Peyer's patch (tissue), 4 donors: ENCODE measurements around the gene TGFB1. TPM values are rescaled to one million over a fixed set of nuclear protein-coding genes. Genes with fewer than 3 reads are reported as not detected.

Experiments
- DNase-seq, 3 donors: peaks; one replicate each; pipeline ENCODE4 v3.0.0-alpha.2; 2017 to 2019
- H3K27ac ChIP-seq, 4 donors: fragments of 200-600 bp; sonication (generic); one replicate each; pipeline ENCODE4 v1.5.1; 2016 to 2019
- H3K27me3 ChIP-seq, 2 donors: fragments of 200-600 bp; sonication (generic); one replicate each; pipeline ENCODE4 v1.5.1; 2019
- H3K36me3 ChIP-seq, 3 donors: fragments of 200-600 bp; sonication (generic); one replicate each; pipeline ENCODE4 v1.5.1; 2016 to 2019
- H3K4me1 ChIP-seq, 4 donors: fragments of 200-600 bp; sonication (generic); one replicate each; pipeline ENCODE4 v1.5.1; 2016 to 2019
- H3K4me3 ChIP-seq, 4 donors: fragments of 200-600 bp; sonication (generic); 1 replicate in 3 of 4; 2 replicates in 1 of 4; pipeline ENCODE4 v1.5.1; 2016 to 2019; ENCODE audit warnings: mild to moderate bottlenecking in 1 of 4
- H3K9me3 ChIP-seq, 4 donors: fragments of 200-600 bp; sonication (generic); one replicate each; pipeline ENCODE4 v1.5.1; 2016 to 2019; ENCODE audit warnings: mild to moderate bottlenecking in 1 of 4
- POLR2A ChIP-seq, 2 donors: fragments of 450-650 bp; IDR thresholded peaks; one replicate each; pipeline ENCODE4 v1.5.1; 2017; ENCODE audit warnings: antibody characterized with exemption in 2 of 2, mild to moderate bottlenecking in 2 of 2, moderate library complexity in 2 of 2
- total RNA-seq, 4 donors: library from RNA; depleted of rRNA; stranded (reverse); fragments of >200 nt; gene quantifications; one replicate each; pipeline ENCODE4 v1.1.0, GENCODE V29; 2016
- TF ChIP-seq, protein P1 (sequence below), 6 experiments: fragments of 450-650 bp in 4 of 6; fragments of 200-600 bp in 2 of 6; sonication (generic) in 1 of 6; IDR thresholded peaks; one replicate each; pipeline ENCODE4 v1.5.1; 2017 to 2019; ENCODE audit warnings: antibody characterized with exemption in 6 of 6, mild to moderate bottlenecking in 3 of 6, moderate library complexity in 1 of 6

Gene TGFB1
- 10 to 100 TPM in 3 of 4 donors, 1 to 10 TPM in 1; 6.8 to 80.9 (median 22.9) TPM for total RNA-seq

DNA sequence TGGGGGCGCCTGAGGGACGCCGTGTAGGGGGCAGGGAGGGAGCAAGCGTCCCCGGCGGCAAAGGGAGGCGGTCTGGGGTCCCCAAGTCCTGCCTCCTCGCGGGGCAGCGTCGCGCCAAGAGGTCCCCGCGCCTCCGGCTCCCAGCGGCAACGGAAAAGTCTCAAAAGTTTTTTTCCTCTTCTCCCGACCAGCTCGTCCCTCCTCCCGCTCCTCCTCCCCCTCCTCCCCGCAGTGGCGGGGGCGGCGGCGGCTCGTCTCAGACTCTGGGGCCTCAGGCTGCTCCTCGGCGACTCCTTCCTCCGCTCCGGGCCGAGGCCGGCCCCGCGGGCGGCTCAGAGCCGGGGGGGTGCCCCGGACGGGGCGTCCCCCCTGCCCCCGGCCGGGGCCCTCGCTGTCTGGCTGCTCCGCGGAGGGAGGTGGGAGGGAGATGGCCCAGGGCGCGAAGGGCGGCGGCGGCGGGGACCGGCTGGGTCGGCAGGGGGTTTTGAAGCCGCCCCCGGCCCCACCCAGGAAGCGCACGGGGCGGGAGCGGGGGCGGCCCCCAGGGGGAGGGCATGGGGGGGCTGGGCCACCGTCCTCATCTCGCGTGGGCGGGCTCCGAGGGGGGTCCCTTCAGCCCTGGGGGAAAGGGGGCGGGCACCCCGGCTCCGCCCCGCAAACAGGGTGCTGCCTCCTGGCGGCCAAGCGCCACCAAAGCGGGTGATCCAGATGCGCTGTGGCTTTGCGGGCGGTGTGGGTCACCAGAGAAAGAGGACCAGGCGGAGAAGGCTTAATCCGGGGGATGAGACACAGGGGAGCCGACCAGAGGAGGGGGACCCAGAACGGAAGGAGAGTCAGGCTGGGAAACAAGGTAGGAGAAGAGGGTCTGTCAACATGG, at the start of gene TGFB1:
TGFB1 (minus strand) TSS at position 457 of the 877 bp plus-strand sequence. CDS start 878 bp downstream, outside the sequence.
- no peaks in the 10 kb centered on the region for H3K9me3 ChIP-seq
- H3K4me3 ChIP-seq, result peak within 1 kb of the TSS; percentile 84 to 91 (median 88)
- H3K36me3 ChIP-seq, result no peaks in the 10 kb centered on the region
- peak; percentile 84 to 96 (median 94) for DNase-seq
- peak within 1 kb of the TSS; percentile 84 to 99 (median 92) for H3K27ac ChIP-seq
- TF ChIP-seq, protein P1, sequence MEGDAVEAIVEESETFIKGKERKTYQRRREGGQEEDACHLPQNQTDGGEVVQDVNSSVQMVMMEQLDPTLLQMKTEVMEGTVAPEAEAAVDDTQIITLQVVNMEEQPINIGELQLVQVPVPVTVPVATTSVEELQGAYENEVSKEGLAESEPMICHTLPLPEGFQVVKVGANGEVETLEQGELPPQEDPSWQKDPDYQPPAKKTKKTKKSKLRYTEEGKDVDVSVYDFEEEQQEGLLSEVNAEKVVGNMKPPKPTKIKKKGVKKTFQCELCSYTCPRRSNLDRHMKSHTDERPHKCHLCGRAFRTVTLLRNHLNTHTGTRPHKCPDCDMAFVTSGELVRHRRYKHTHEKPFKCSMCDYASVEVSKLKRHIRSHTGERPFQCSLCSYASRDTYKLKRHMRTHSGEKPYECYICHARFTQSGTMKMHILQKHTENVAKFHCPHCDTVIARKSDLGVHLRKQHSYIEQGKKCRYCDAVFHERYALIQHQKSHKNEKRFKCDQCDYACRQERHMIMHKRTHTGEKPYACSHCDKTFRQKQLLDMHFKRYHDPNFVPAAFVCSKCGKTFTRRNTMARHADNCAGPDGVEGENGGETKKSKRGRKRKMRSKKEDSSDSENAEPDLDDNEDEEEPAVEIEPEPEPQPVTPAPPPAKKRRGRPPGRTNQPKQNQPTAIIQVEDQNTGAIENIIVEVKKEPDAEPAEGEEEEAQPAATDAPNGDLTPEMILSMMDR (IDR thresholded peaks at IDR 0.05), result peak; percentile 77 to 95 (median 84)
- peak; percentile 47 to 59 for TF ChIP-seq POLR2A (IDR thresholded peaks at IDR 0.05)
- peaks cover 0 to 22% (median 8%) of the 10 kb centered on the region in 4 donors for H3K4me1 ChIP-seq
- peaks cover 0 to 4% of the 10 kb centered on the region in 2 donors for H3K27me3 ChIP-seq

DNA sequence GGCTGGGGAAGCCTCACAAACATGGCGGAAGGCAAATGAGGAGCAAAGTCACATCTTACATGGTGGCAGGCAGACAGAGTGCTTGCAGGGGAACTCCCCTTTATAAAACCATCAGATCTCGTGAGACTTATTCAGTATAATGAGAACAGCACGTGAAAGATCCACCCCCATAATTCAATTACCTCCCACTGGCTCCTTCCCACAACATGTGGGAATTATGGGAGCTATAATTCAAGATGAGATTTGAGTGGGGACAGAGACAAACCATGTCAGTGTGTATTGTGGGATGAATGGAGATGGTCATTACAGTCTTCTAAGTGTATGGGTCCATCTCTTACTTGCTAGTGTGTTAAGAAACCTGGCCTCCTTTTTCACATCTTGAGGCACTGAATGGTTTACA, 48.3 kb upstream of the TGFB1 start:
- H3K4me3 ChIP-seq, result no peak overlapping the region
- H3K36me3 ChIP-seq, result peaks cover 0 to 10% (median 0%) of the 10 kb centered on the region in 3 donors
- TF ChIP-seq, protein P1 (IDR thresholded peaks at IDR 0.05), result no peak
- TF ChIP-seq POLR2A (IDR thresholded peaks at IDR 0.05), result no peak
- no peaks in the 10 kb centered on the region for H3K27me3 ChIP-seq
- peaks cover 0 to 13% (median 4%) of the 10 kb centered on the region in 4 donors for H3K4me1 ChIP-seq
- no peaks in the 10 kb centered on the region for H3K9me3 ChIP-seq
- no peak overlapping the region for H3K27ac ChIP-seq
- DNase-seq, result no peak

DNA sequence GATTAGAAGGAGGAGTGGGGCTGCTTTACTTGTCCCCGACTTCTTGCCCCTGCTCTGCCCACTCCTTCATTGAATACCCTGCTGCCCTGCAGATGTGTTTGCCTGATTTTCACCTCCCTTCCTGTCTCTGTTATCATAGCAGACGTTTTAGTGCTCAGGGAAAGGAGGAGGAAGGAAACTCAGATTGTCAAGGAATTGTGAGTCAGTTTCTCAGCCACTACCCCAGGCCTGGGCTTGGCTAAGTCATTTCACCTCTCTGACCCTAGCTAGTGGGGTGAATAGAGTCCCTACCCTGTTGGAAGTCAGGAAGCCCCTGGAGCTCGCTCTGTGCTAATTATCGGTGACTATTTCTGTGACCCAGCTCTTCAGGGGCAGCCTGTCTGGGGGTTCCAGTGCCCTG, 47.8 kb upstream of the TGFB1 start:
- H3K27ac ChIP-seq, result no peak overlapping the region
- TF ChIP-seq POLR2A (IDR thresholded peaks at IDR 0.05), result no peak
- TF ChIP-seq, protein P1 (IDR thresholded peaks at IDR 0.05), result no peak
- peaks cover 0 to 10% (median 0%) of the 10 kb centered on the region in 3 donors for H3K36me3 ChIP-seq
- H3K27me3 ChIP-seq, result no peaks in the 10 kb centered on the region
- DNase-seq, result no peak
- H3K4me3 ChIP-seq, result no peak overlapping the region
- peaks cover 0 to 13% (median 4%) of the 10 kb centered on the region in 4 donors for H3K4me1 ChIP-seq
- H3K9me3 ChIP-seq, result no peaks in the 10 kb centered on the region

DNA sequence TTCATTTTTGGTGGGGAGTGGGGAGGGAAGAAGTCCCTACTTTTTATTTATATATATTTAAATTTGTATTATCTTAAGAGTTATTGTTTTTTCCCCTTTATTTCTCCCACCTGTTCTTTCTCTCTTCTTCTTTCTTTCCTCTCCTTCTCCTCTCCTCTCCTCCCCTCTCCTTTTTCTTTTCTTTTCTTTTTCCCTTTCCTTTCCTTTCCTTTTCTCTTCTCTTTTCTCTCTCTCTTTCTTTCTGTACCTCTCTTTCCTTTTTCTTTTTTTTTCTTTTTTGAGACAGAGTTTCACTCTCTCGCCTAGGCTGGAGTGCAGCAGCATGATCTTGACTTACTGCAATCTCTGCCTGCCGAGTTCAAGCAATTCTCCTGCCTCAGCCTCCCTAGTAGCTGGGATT, 45.8 kb upstream of the TGFB1 start:
- Histone ChIP-seq H3K4me3 (no peak overlapping the region), H3K27ac (no peak overlapping the region), H3K27me3 (no peaks in the 10 kb centered on the region), H3K36me3 (peaks cover 0 to 10% (median 0%) of the 10 kb centered on the region in 3 donors), H3K9me3 (no peaks in the 10 kb centered on the region), H3K4me1 (peaks cover 0 to 19% (median 4%) of the 10 kb centered on the region in 4 donors)
- TF ChIP-seq, protein P1 (IDR thresholded peaks at IDR 0.05), result no peak
- TF ChIP-seq POLR2A (IDR thresholded peaks at IDR 0.05), result no peak
- no peak for DNase-seq

DNA sequence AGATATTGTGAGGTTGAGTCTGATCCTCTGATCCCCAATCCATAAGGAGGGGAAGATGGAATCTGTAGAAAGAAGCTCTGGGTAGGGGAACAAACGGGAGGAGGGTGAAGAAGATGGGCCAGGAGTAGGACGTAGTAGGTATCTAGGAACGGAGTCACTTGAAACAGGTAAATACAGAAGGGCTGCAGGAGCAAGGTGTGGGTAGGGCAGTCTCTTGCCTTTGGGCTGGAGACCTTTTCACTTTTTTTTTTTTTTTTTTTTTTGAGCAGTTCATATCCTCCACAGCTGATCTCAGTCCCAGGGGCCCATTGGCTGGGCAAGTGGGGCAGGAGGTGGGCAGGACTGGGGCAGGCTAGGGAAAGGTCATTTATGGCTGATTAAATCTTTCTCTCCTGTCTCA, 45.4 kb upstream of the TGFB1 start:
- H3K4me1 ChIP-seq, result peaks cover 0 to 19% (median 4%) of the 10 kb centered on the region in 4 donors
- no peak overlapping the region for H3K27ac ChIP-seq
- peak overlapping the region in 1 of 4 donors; percentile 99 for H3K4me3 ChIP-seq
- DNase-seq, result no peak
- H3K9me3 ChIP-seq, result no peaks in the 10 kb centered on the region
- peaks cover 0 to 10% (median 0%) of the 10 kb centered on the region in 3 donors for H3K36me3 ChIP-seq
- H3K27me3 ChIP-seq, result no peaks in the 10 kb centered on the region
- TF ChIP-seq, protein P1 (IDR thresholded peaks at IDR 0.05), result no peak
- TF ChIP-seq POLR2A (IDR thresholded peaks at IDR 0.05), result no peak
